K562 (cell line): ENCODE measurements around the gene CHST14. TPM values are rescaled to one million over a fixed set of nuclear protein-coding genes. Genes with fewer than 3 reads are reported as not detected.

Experiments
- ATAC-seq: fragments of 200-7000 bp; cut with Tn5 transposase; 3 replicates; pipeline ENCODE4 v1.9.1; 2020; ENCODE audit warnings: moderate library complexity
- BruUV-seq: library from RNA; stranded (reverse); fragments of 400-500 nt; replicated peaks from 2 replicates; lab custom pipeline; 2021; lab: Mats Ljungman, UMichigan
- CTCF ChIA-PET: fragments of 300-600 bp; formaldehyde crosslinking; extraction: SDS; loops from one replicate; lab custom pipeline; 2021; ENCODE audit warnings: low intra/inter-chr PET ratio; lab: Yijun Ruan, JAX
- POLR2A ChIA-PET: fragments of 300-600, 350-650 bp; sonication (Branson Sonifier 250); formaldehyde crosslinking; extraction: SDS; loops from one replicate; lab custom pipeline; 2021; ENCODE audit warnings: antibody characterized with exemption, inconsistent platforms; lab: Yijun Ruan, JAX
- DNase-seq, 4 experiments: peaks; one replicate each; pipeline versions ENCODE4 v3.0.0 to v3.0.0-alpha.2; 2011 to 2018; ENCODE audit warnings: low spot score in 3 of 4, mixed read lengths in 3 of 4; ENCODE audit errors: extremely low read depth in 1 of 4
- FAIRE-seq: peaks from 2 replicates; lab custom pipeline; 2011; peaks lifted over from hg19 to GRCh38; lab: Jason Lieb, UNC
- H2AFZ ChIP-seq: 2 replicates; pipeline ENCODE4 v1.6.0; 2011; ENCODE audit warnings: low read depth, low read length, control low read depth, inconsistent platforms
- H3K27ac ChIP-seq: fragments of 200-600 bp; 3 replicates; pipeline ENCODE4 v1.8.0; 2011; ENCODE audit warnings: low read depth, mild to moderate bottlenecking, control low read depth, inconsistent platforms, low read length, moderate library complexity, mixed read lengths; ENCODE audit errors: extremely low read depth
- H3K27me3 ChIP-seq, 2 experiments: fragments of 300-600 bp in 1 of 2; 2 replicates in 1 of 2; 3 replicates in 1 of 2; pipeline versions ENCODE4 v1.6.0 to v1.8.0; 2011; ENCODE audit warnings: inconsistent platforms in 2 of 2, low read length in 2 of 2, mild to moderate bottlenecking in 1 of 2, mixed read lengths in 1 of 2, moderate library complexity in 1 of 2; ENCODE audit not compliant: control insufficient read depth in 2 of 2, insufficient read depth in 2 of 2
- H3K36me3 ChIP-seq: fragments of 300-600 bp; 3 replicates; pipeline ENCODE4 v1.8.0; 2011; ENCODE audit warnings: mild to moderate bottlenecking, low read length, inconsistent platforms; ENCODE audit not compliant: control insufficient read depth, insufficient read depth
- H3K4me1 ChIP-seq, 2 experiments: fragments of 200-600 bp in 1 of 2; replicated peaks in 1 of 2; 2 replicates in 1 of 2; 3 replicates in 1 of 2; pipeline versions ENCODE4 v1.5.1 to v1.8.0; 2011; ENCODE audit warnings: inconsistent platforms in 2 of 2, low read length in 2 of 2, mild to moderate bottlenecking in 1 of 2, mixed read lengths in 1 of 2, moderate library complexity in 1 of 2; ENCODE audit not compliant: control insufficient read depth in 2 of 2, insufficient read depth in 2 of 2
- H3K4me2 ChIP-seq: 2 replicates; pipeline ENCODE4 v1.6.1; 2011; ENCODE audit warnings: low read length, control low read depth, inconsistent platforms, mixed read lengths; ENCODE audit not compliant: insufficient read depth
- H3K4me3 ChIP-seq: fragments of 200-600 bp; sonication (generic), shearing (Covaris generic); 2 replicates; pipeline ENCODE4 v1.5.1; 2016; ENCODE audit warnings: control low read depth, inconsistent platforms
- H3K79me2 ChIP-seq: fragments of 200-600 bp; 3 replicates; pipeline ENCODE4 v1.8.0; 2011; ENCODE audit warnings: low read length, inconsistent platforms; ENCODE audit not compliant: control insufficient read depth, insufficient read depth
- H3K9ac ChIP-seq, 2 experiments: 2 replicates each; pipeline versions ENCODE4 v1.6.0 to v1.6.1; 2011; ENCODE audit warnings: low read depth in 2 of 2, low read length in 2 of 2, control low read depth in 1 of 2, inconsistent platforms in 1 of 2, mild to moderate bottlenecking in 1 of 2, mixed read lengths in 1 of 2; ENCODE audit not compliant: insufficient read depth in 1 of 2
- H3K9me1 ChIP-seq: one replicate; pipeline ENCODE4 v1.6.0; 2011; ENCODE audit warnings: inconsistent platforms, mild to moderate bottlenecking, low read length, moderate library complexity; ENCODE audit not compliant: control insufficient read depth, insufficient read depth
- H3K9me3 ChIP-seq: replicated peaks from 2 replicates; pipeline ENCODE4 v1.5.1; 2011; ENCODE audit warnings: low read depth, low read length, inconsistent platforms; ENCODE audit not compliant: control insufficient read depth, insufficient read depth
- H4K20me1 ChIP-seq: replicated peaks from 2 replicates; pipeline ENCODE4 v1.6.1; 2011; ENCODE audit warnings: low read length, inconsistent platforms, mixed read lengths; ENCODE audit not compliant: control insufficient read depth, insufficient read depth
- CXXC5 ChIP-seq: fragments of 250-450 bp; sonication (Bioruptor Pico); IDR thresholded peaks from 2 replicates; pipeline ENCODE4 v1.8.0; 2022; ENCODE audit warnings: inconsistent platforms, mild to moderate bottlenecking, moderate library complexity
- HOXB6 ChIP-seq: fragments of 250-450 bp; sonication (Bioruptor Pico); IDR thresholded peaks from 2 replicates; pipeline ENCODE4 v1.5.1; 2022; ENCODE audit warnings: mild to moderate bottlenecking, borderline replicate concordance
- JUNB ChIP-seq: fragments of 450-650 bp; formaldehyde crosslinking; conservative IDR thresholded peaks from 2 replicates; pipeline ENCODE4 v1.4.0; 2020; ENCODE audit warnings: mild to moderate bottlenecking
- MEF2D ChIP-seq: conservative IDR thresholded peaks from 2 replicates; pipeline ENCODE4 v1.6.1; 2016; ENCODE audit warnings: low read depth, missing genetic modification characterization, missing compliant biosample characterization
- NCOA4 ChIP-seq: fragments of 450-650 bp; IDR thresholded peaks from 2 replicates; pipeline ENCODE4 v1.6.1; 2018; ENCODE audit warnings: mild to moderate bottlenecking; ENCODE audit not compliant: partially characterized antibody
- NFIC ChIP-seq: fragments of 450-650 bp; IDR thresholded peaks from 2 replicates; pipeline ENCODE4 v1.6.1; 2017; ENCODE audit warnings: mild to moderate bottlenecking, inconsistent platforms
- NFYB ChIP-seq: IDR thresholded peaks from 2 replicates; pipeline ENCODE4 v1.6.1; 2011; ENCODE audit warnings: mild to moderate bottlenecking, moderate library complexity; ENCODE audit not compliant: insufficient read length; ENCODE audit errors: extremely low read depth
- NR2F6 ChIP-seq: fragments of 450-650 bp; formaldehyde crosslinking; IDR thresholded peaks from 2 replicates; pipeline ENCODE4 v1.4.0; 2020; ENCODE audit warnings: mild to moderate bottlenecking
- POLR2AphosphoS5 ChIP-seq: IDR thresholded peaks from 2 replicates; pipeline ENCODE4 v1.6.1; 2011; ENCODE audit warnings: mild to moderate bottlenecking, low read depth, low read length, moderate library complexity; ENCODE audit not compliant: control insufficient read depth, insufficient read depth
- SIN3A ChIP-seq, 2 experiments: fragments of 150-350 bp in 1 of 2; IDR thresholded peaks; 2 replicates each; pipeline ENCODE4 v1.6.1; 2011 to 2016; ENCODE audit warnings: borderline replicate concordance in 2 of 2, low read depth in 2 of 2, low read length in 2 of 2, mild to moderate bottlenecking in 2 of 2, moderate library complexity in 2 of 2; ENCODE audit not compliant: control insufficient read depth in 1 of 2
- ZBTB33 ChIP-seq: sonication (generic); formaldehyde crosslinking; IDR thresholded peaks from 2 replicates; pipeline ENCODE4 v1.8.1; 2023; ENCODE audit warnings: mild to moderate bottlenecking, missing genetic modification reagents
- ZNF354B ChIP-seq: fragments of 250-450 bp; sonication (Bioruptor Pico); IDR thresholded peaks from 2 replicates; pipeline ENCODE4 v1.4.0; 2020
- ZNF384 ChIP-seq: IDR thresholded peaks from 2 replicates; pipeline ENCODE4 v1.6.1; 2012; ENCODE audit warnings: low read depth, low read length, improper control_type of control experiment
- ZNF589 ChIP-seq: fragments of 200-800 bp; sonication (Bioruptor generic); IDR thresholded peaks from 2 replicates; pipeline ENCODE4 v1.6.1; 2016; ENCODE audit warnings: low read depth, missing genetic modification characterization, missing compliant biosample characterization
- WGBS: fragments of 100-300 bp; shearing (Covaris generic); methylation state at CpG from one replicate; pipeline ENCODE4 v1.1.6; 2016; ENCODE audit warnings: low coverage, mixed read lengths; ENCODE audit not compliant: insufficient coverage; ENCODE audit errors: missing lambda C conversion rate; 5-methylcytosine and 5-hydroxymethylcytosine counted together
- in situ Hi-C: fragments of 300-500 bp; cut with MboI; formaldehyde crosslinking; loops from 4 replicates; pipeline ENCODE4 v1.15.0; 2018; ENCODE audit warnings: inconsistent platforms, mixed read lengths
- intact Hi-C: fragments of 100-400 bp; cut with micrococcal nuclease; formaldehyde crosslinking; loops from 2 replicates; pipeline ENCODE4 v1.14.2; 2022
- polyA plus RNA-seq, 8 experiments: library from polyadenylated mRNA; depleted of rRNA in 4 of 8; stranded (reverse) in 5 of 8; unstranded in 3 of 8; fragments of >200 nt; fragmentation: Nextera tagmentation in 2 of 8; fragmentation: Illumina TruSeq in 1 of 8; extraction: Ambion mirVana in 2 of 8; extraction: Trizol in 1 of 8; gene quantifications; 2 replicates each; pipeline versions ENCODE4 v1.2.1 to v1.2.3, GENCODE V29; 2011 to 2014; ENCODE audit warnings: inconsistent platforms in 1 of 8, missing spikeins in 1 of 8
- total RNA-seq, 7 experiments: library from RNA; depleted of rRNA in 6 of 7; stranded (reverse); fragments of >200 nt in 6 of 7; fragmentation: Illumina TruSeq in 2 of 7; extraction: Trizol in 2 of 7; gene quantifications; 2 replicates each; pipeline versions ENCODE4 v1.2.1 to v1.2.3, GENCODE V29; 2011 to 2021; ENCODE audit warnings: low replicate concordance in 1 of 7

CHST14 gene
- total and polyA plus RNA-seq, 9 of the 15 experiments (the other 6 are each of a cell fraction or from before 2014, with no cell fraction given), result 1.6 to 12.1 (median 4.5) TPM

- FAIRE-seq (no peak), DNase-seq (peak in 2 of 4 experiments; percentile 54 to 60)
- no peaks in the 10 kb centered on the region for H4K20me1 ChIP-seq
- POLR2A ChIA-PET, result no interaction called here
- H3K79me2 ChIP-seq, result no peaks in the 10 kb centered on the region
- WGBS, result 36% methylated on average over 6 of the region's 6 CpGs
- no peaks in the 10 kb centered on the region for H3K9me3 ChIP-seq
- no peak overlapping the region for H3K9ac ChIP-seq
- H3K9me1 ChIP-seq, result no peaks in the 10 kb centered on the region
- no peak for TF ChIP-seq MEF2D (tag)
- TF ChIP-seq ZNF384, result 0 out of 2 replicates have a peak, but pooled peaks have one; percentile 8
- no peak for TF ChIP-seq HOXB6
- TF ChIP-seq, all 486 proteins: peak for 1
- Histone ChIP-seq H3K4me3 (no peak overlapping the region), H3K4me2 (no peak overlapping the region), H2AFZ (no peak overlapping the region), H3K36me3 (no peaks in the 10 kb centered on the region), H3K4me1 (peaks cover 0 to 3% of the 10 kb centered on the region in 2 experiments; a peak in 2 of 5 replicates), H3K27ac (no peak overlapping the region), H3K27me3 (no peaks in the 10 kb centered on the region)
- no peak for ATAC-seq
- CTCF ChIA-PET, result no interaction called here
- intact Hi-C loops (no loop called here), in situ Hi-C loops (no loop called here)
- BruUV-seq, result no TSS peak
These were observed 30.7 kb downstream of the CHST14 start for GRCh38 chr15:40501487-40501886.

DNA sequence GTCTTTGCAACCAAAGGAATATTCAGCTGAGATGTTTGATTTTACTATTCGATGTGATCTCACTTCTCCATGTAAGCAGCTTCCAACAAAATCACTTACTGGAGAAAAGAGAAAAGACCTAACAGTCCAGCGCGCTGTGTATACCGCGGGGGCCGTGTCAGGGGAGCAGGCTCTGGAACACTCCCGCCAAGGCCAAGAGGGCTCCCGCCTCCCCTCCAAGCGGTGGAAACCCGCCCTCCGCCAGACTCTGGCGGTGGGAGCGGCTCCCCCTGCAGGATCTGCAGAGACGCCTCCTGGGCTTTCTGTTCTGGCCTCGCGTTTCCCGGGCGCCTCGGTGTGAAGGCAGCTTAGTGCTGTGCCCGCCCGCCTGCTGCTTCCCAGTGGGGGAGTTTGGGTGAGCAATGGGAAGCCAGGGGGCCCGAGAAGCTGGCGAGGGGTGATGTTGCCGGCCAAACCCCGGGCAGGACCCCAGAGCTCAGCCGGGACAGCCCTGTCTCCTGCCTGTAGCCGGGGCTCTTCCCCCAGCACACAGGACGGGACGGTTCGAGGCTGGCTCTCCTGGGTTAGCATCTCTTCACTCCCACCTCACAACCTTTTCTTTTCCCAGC, 36.3 kb downstream of the CHST14 start:
- H4K20me1 ChIP-seq, result no peaks in the 10 kb centered on the region
- in situ Hi-C loops, result no loop called here
- H3K9me1 ChIP-seq, result peaks cover 4% of the 10 kb centered on the region
- H3K27me3 ChIP-seq, result no peaks in the 10 kb centered on the region
- ChIA-PET CTCF (no interaction called here), POLR2A (interaction anchor here (1.0 kb wide), 2 partner anchors 12 to 17 kb away, joined by 3 read pairs; no protein-coding TSS in a partner anchor)
- H2AFZ ChIP-seq, result peak overlapping the region; percentile 93
- no peaks in the 10 kb centered on the region for H3K79me2 ChIP-seq
- no TSS peak for BruUV-seq
- intact Hi-C loops, result loop anchor here (5.0 kb wide), 2 partner anchors 35 to 65 kb away; partner anchors contain the start of genes BAHD1 and CHST14
- no peaks in the 10 kb centered on the region for H3K9me3 ChIP-seq
- peak; percentile 93 for ATAC-seq
- peak overlapping the region; percentile 48 for H3K4me2 ChIP-seq
- no peak overlapping the region for H3K4me3 ChIP-seq
- H3K4me1 ChIP-seq, result peaks cover 19 to 20% of the 10 kb centered on the region in 2 experiments
- no peaks in the 10 kb centered on the region for H3K36me3 ChIP-seq
- 7% methylated on average over 30 of the region's 30 CpGs for WGBS
- peak; percentile 73 for FAIRE-seq
- DNase-seq, result peak; percentile 78 to 93 (median 86)
- peak overlapping the region; percentile 57 to 89 for H3K9ac ChIP-seq
- H3K27ac ChIP-seq, result peak overlapping the region; percentile 34; the same call in 1 of the 3 replicates
- no peak for TF ChIP-seq ZNF354B
- TF ChIP-seq NCOA4, result no peak
- TF ChIP-seq POLR2AphosphoS5, result no peak
- TF ChIP-seq SIN3A (IDR thresholded peaks at IDR 0.05; ENCODE audit: borderline replicate concordance in 2 of 2, control insufficient read depth in 1 of 2, low read depth in 2 of 2, low read length in 2 of 2), result peak in 1 of 2 experiments; percentile 20; a peak in 1 of 4 replicates
- TF ChIP-seq CXXC5, result peak; percentile 62
- peak; percentile 56 for TF ChIP-seq ZBTB33
- TF ChIP-seq NR2F6 (CRISPR knock-in tag), result no peak
- 0 out of 2 replicates have a peak, but pooled peaks have one; percentile 23 for TF ChIP-seq ZNF589 (CRISPR knock-in tag)
- TF ChIP-seq JUNB (CRISPR knock-in tag), result no peak
- no peak for TF ChIP-seq NFIC
- TF ChIP-seq NFYB, result no peak
